Femur (tissue), 1 donor: ENCODE data around the gene EXD3.
"Not testable (repeated sequence)": the region's sequence is repeated elsewhere in the genome, so short reads cannot be mapped to it uniquely, and the experiment has no call there.

Source experiments
- DNase-seq: peaks from one replicate; pipeline ENCODE4 v3.0.0-alpha.2; 2017

The EXD3 gene

DNA sequence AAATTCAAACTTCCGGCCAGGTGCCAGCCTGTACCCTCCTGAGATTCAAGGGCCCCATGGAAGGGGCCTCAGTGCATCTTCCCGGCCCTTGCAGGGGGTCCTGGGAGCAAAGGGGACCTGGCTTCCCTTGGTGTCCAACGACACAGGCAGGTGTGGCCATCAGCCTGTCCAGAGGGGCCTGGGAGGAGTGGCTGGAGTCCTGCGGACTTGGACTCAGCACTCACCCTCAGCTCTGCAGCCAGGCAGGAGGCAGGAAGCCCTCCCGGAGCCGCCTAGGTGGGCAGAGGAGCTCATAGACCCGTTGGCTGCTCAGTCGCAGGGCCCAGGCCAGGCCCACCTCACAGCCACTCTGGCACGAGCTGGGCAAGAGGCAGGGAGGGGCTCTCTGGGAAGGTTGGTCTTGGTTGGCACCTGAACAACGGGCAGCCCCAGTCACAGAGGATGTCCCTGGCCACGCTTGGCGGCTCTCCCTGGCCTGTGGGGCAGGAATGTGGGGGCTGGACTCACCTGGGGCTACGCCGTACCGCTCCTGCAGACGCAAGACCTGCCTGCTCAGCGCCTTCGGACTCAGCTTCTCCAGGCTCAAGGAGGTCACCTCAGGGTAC is 67.1 kb downstream of the EXD3 start:
- DNase-seq, result no peak

GRCh38 chr9:137354845-137355760 is 67.9 kb downstream of the EXD3 start:
- no peak for DNase-seq

DNA sequence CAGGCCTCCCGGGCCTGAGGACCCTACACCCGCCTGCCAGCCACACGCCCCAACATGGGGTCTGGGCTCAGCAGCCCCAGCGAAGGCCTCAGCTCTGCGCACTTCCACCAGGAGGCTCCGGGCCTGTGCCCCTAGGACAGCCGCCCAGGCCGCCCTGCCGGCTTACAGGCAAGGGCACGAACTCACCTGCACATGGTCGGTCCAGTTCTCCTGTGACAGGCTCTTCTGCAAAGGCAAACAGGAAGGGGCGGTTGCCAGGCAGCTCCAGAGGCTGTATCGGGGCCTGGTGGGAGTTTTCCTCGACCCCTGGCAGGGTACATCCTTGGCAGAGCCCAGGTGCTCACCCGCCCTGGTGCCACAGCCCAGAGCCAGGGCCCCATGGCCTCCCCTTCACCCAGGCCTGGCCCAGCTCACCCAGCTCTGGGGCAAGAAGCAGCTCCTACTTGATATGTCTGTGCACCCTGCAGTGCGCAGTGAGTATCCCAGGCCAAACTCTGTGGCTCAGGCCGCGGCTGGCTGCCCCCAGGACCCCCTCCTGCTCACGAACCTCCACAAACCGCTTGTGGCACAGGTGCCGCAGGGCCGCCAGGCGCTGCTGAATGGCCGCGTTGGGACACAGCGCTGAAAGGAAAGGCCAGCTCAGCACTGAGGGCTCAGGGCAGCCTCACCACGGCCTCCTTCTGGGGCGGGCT is 68.7 kb downstream of the EXD3 start:
- no peak for DNase-seq

- DNase-seq, result no peak
These were observed 69.5 kb downstream of the EXD3 start for GRCh38 chr9:137353223-137354152.

GRCh38 chr9:137352511-137353222 is 70.3 kb downstream of the EXD3 start:
- DNase-seq, result no peak

GRCh38 chr9:137351781-137352501 is 71.0 kb downstream of the EXD3 start:
- no peak for DNase-seq

DNA sequence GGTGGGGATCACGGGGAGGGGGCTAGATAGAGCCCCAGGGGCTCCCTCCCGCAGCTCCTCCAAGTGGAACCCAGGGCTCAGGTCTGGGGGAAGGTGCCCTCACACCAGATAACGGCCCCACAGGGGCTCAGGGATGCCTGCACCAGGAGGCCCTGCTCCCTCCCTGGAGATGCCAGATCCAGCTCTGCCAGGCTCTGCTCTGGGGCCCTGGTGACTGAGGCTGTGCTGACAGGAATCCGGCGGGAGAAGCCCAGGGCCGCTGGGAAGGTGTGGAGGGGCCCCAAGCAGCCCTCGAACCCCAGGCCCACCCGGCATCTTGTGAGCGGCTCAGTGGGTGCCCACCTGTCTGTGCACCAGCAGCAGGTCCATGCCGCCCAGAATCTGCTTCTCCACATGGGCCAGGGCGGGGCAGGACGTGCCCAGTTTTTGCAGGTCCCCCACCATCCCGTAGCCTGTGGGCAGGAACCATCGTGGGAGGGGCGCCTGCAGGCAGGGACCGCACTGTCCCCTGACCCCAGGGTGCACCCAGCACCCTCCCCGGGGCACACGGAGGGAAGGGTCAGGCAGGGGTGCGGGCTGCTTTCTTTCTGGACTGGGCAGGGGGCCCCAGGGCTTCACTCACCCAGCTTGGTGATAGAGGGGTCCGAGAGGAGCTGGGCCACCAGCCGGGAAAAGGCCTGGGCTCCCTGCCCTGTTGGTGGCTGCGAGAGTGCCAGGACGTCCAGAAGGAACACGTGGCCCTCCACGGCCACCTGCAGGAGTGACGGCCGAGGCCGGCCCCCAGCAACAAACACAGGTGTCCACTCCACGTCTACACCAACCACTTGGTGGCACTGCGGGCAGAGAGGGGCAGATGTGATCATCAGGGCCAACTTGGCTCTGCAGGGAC is 72.0 kb downstream of the EXD3 start:
- DNase-seq, result no peak

DNA sequence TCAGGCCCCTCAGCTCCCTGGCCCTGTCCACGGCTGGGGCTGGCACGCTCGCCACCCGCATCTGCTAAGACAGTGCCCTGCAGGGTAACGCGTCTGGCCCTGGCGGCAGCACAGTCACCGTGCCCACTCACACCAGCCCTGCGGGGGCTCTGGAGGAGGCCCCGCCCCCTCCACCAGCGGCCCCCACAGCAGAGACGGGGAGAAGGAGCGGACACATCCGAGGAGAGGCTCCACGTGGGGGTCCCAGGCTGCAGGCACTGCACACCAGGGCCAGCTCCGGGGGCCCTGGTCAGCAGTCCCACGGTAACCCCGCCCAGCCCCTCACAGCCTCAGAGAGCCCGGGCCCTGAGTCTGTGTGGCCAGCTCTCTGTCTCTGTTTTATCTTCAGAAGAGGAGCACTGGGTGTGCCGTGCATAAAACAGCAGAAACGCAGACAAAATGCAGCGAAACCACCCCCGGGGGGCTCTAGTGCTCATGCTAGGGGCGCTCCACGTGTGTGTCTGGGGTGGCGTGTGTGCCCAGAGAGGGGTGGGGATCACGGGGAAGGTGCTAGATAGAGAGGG is 73.4 kb downstream of the EXD3 start:
- DNase-seq, result no peak

DNA sequence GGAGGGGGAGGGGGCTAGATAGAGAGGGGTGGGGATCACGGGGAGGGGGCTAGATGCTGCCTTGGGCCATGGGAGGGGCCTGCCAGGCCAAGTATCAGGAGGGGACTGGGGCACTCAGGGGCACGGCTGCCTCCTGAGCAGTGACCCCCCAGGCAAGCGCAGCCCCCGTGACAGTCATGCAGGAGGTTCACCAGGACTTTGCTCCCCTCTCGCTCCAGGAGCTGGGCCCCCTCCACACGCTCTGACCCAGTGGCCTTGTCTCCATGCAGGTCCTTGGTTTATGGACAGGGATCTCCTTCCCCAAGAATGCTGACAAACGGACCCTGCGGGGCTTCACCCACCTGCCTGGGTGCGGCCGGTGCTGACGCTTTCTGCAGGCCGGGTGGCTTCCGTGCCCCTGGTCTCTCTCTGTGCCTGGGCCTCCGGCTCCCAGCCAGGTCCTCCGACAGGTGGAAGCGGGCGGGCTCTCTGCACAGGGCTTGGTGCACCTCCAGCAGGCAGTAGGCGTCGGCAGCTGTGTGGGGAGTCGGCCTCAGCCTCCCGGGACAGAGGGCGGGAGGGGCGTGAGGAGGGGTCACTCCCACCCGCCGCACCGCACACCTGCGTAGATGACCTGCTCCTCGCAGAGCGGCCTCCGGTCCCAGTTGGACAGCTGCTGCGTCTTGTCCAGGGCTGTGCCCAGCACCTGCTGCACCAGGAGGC is 74.0 kb downstream of the EXD3 start:
- DNase-seq, result no peak

GRCh38 chr9:137347928-137348327 is 75.0 kb downstream of the EXD3 start:
- no peak for DNase-seq

- no peak for DNase-seq
These were observed 80.5 kb downstream of the EXD3 start for GRCh38 chr9:137342482-137342881.

GRCh38 chr9:137341227-137341626 is 81.7 kb downstream of the EXD3 start:
- no peak for DNase-seq

GRCh38 chr9:137339908-137340462 is 83.0 kb downstream of the EXD3 start:
- DNase-seq, result not testable (repeated sequence)

- no peak for DNase-seq
These were observed 83.7 kb downstream of the EXD3 start for GRCh38 chr9:137339045-137339907.

GRCh38 chr9:137336735-137337134 is 86.2 kb downstream of the EXD3 start:
- no peak for DNase-seq

DNA sequence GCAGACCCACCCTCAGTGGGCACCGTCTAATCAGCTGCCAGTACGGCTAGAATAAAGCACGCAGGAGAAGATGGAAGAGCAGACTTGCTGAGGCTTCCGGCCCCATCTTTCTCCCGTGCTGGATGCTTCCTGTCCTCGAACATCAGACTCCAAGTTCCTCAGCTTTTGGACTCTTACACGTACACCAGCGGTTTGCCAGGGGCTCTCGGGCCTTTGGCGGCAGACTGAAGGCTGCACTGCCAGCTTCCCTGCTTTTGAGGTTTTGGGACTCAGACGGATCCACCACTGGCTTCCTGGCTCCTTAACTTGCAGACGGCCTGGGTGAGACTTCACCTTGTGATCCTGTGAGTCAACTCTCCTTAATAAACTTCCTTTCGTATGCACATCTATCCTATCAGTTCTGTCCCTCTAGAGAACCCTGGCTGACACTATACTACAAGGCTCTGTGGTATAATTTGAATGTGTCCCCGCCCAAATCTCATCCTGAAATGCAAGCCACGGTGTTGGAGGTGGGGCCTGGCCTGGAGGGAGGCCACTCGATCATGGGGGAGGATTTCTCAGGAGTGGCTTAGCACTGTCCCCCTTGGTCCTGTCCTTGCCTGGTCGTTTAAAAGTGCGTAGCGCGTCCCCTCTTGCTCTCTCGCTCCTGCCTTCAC is 89.8 kb downstream of the EXD3 start:
- no peak for DNase-seq

DNA sequence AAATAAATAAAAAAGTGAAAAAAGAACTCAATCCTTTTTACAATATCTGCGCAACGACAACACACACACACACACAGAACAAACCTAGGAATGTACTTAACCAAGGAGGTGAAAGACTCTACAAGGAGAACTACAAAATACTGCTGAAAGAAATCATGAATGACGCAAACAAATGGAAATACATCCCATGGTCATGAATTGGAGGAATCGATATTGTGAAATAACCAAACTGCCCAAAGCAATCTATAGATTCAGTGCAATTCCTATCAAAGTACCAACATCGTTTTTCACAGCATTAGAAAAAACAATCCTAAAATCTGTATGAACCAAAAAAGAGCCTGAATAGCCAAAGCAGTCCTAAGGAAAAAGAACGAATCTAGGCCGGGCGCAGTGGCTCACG is 91.0 kb downstream of the EXD3 start:
- DNase-seq, result no peak
